ENCODE measurements around the gene ZDHHC17.

The ZDHHC17 gene

DNA sequence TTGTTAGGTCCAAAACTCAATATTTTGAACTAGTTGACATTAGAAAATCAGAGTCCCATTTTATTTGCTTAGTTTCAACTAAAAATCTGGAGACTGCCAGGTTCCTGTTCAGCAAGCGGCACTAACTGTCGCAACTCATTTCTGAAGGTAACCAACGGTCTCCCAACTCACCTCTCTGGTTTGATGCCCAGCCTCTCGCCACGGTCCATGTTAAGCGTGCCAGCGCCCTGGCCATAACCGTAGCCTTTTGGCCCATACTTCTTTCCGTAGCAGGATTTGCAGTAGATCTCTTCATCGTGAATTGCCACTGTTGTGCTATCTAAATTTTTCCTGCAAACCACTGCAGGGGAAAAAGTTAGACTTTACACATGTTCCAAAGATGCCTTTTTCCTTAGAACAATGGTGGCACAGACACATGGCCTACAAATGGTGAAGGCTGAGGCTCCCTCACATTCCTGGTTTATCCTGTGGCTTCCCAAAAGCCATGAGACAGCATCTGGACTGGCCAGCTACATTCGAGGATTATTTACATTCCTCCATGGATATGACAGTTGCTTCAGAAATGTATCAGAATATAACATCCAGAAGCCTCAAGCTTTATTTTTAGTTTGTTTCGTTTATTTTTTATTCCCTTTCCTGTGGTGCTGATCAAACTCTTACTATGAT is 99.2 kb downstream of the ZDHHC17 start:
- H3K4me2 ChIP-seq (ENCODE audit: low read length): no peak overlapping the region
- H4K20me1 ChIP-seq (ENCODE audit: insufficient read depth, low read length): no peaks in the 10 kb centered on the region
- TF ChIP-seq EZH2 (IDR thresholded peaks at IDR 0.05; ENCODE audit: borderline replicate concordance, low read length) (no peak), CTCF (IDR thresholded peaks at IDR 0.05; ENCODE audit: low read length) (no peak)
- no peak overlapping the region for H3K4me3 ChIP-seq (ENCODE audit: low read depth, low read length, poor library complexity, severe bottlenecking)
- H3K79me2 ChIP-seq (ENCODE audit: insufficient read depth, low read length): no peaks in the 10 kb centered on the region
- no peaks in the 10 kb centered on the region for H3F3A ChIP-seq (ENCODE audit: insufficient read depth, low read length)
- H3K9me3 ChIP-seq (ENCODE audit: low read length): no peaks in the 10 kb centered on the region
- H3K36me3 ChIP-seq (ENCODE audit: insufficient read depth, low read length): no peaks in the 10 kb centered on the region
- no peaks in the 10 kb centered on the region for H3K27me3 ChIP-seq (ENCODE audit: insufficient read depth, low read length)
- no peak overlapping the region for H3K27ac ChIP-seq (ENCODE audit: low read depth, low read length, poor library complexity, severe bottlenecking)
- H3K4me1 ChIP-seq (ENCODE audit: insufficient read depth, low read length, severe bottlenecking): peaks cover 28% of the 10 kb centered on the region
- no peak overlapping the region for H3K9ac ChIP-seq (ENCODE audit: low read length)
- H2AFZ ChIP-seq (ENCODE audit: low read length): no peak overlapping the region
- no peaks in the 10 kb centered on the region for H3K9me2 ChIP-seq (ENCODE audit: low read depth, low read length)

DNA sequence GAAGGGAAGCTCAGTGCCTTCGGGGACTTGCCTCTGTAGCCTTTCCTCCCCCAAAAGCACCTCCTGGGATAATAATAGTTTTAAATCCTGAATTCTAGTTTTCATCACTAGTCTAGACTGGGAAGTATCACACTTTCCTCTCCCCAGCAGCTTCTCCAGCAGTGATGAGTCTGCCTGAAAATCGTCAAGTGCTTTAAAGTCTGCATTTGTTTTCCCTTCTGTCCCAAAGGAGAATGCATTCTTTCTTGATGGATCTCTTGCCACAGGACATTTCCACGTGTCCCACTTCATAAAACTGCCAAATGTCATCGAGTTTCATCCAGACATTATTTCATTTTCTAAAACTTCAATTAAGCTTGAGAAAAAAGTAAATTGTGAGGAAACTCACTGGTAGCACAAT is 99.9 kb downstream of the ZDHHC17 start:
- Histone ChIP-seq H3K27ac (ENCODE audit: low read depth, low read length, poor library complexity, severe bottlenecking) (no peak overlapping the region), H4K20me1 (ENCODE audit: insufficient read depth, low read length) (no peaks in the 10 kb centered on the region), H3K9me2 (ENCODE audit: low read depth, low read length) (no peaks in the 10 kb centered on the region), H3F3A (ENCODE audit: insufficient read depth, low read length) (no peaks in the 10 kb centered on the region), H3K9ac (ENCODE audit: low read length) (no peak overlapping the region), H3K9me3 (ENCODE audit: low read length) (no peaks in the 10 kb centered on the region), H3K36me3 (ENCODE audit: insufficient read depth, low read length) (no peaks in the 10 kb centered on the region), H3K4me2 (ENCODE audit: low read length) (no peak overlapping the region), H3K4me1 (ENCODE audit: insufficient read depth, low read length, severe bottlenecking) (peaks cover 28% of the 10 kb centered on the region), H3K79me2 (ENCODE audit: insufficient read depth, low read length) (no peaks in the 10 kb centered on the region), H2AFZ (ENCODE audit: low read length) (no peak overlapping the region), H3K27me3 (ENCODE audit: insufficient read depth, low read length) (no peaks in the 10 kb centered on the region), H3K4me3 (ENCODE audit: low read depth, low read length, poor library complexity, severe bottlenecking) (no peak overlapping the region)
- TF ChIP-seq CTCF (IDR thresholded peaks at IDR 0.05; ENCODE audit: low read length) (no peak), EZH2 (IDR thresholded peaks at IDR 0.05; ENCODE audit: borderline replicate concordance, low read length) (no peak)

DNA sequence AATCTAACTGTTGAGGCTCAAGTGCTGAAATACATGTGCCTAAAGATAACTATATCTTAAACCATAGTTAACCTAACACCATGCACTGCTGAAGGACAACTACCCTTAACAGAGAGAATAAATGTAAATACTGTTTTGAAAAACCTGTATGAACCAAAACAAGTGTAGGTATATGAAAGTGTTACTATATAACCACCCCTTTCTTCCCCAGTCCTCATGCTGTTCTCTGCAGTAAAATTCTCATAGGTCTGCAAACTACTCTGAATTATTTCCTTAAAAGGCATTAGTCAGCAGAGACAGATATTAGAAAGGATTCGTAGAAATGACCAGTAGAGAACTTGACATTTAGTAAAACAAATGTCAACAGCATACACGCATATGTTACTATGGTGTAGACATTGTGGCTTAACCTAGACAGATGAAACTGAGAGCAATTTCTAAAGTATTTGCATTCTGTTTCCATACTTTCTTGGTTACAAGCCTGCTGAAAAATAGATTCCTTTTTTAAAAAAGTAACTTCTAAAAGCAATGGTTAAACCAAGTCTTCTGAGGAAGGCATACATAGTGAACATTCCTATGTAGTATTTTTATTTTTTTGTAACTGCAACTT is 101.0 kb downstream of the ZDHHC17 start:
- H3K27me3 ChIP-seq (ENCODE audit: insufficient read depth, low read length): no peaks in the 10 kb centered on the region
- no peaks in the 10 kb centered on the region for H3K9me3 ChIP-seq (ENCODE audit: low read length)
- H3K4me2 ChIP-seq (ENCODE audit: low read length): no peak overlapping the region
- H3K36me3 ChIP-seq (ENCODE audit: insufficient read depth, low read length): no peaks in the 10 kb centered on the region
- no peak overlapping the region for H2AFZ ChIP-seq (ENCODE audit: low read length)
- no peaks in the 10 kb centered on the region for H3K79me2 ChIP-seq (ENCODE audit: insufficient read depth, low read length)
- no peaks in the 10 kb centered on the region for H3K9me2 ChIP-seq (ENCODE audit: low read depth, low read length)
- no peaks in the 10 kb centered on the region for H4K20me1 ChIP-seq (ENCODE audit: insufficient read depth, low read length)
- no peak overlapping the region for H3K4me3 ChIP-seq (ENCODE audit: low read depth, low read length, poor library complexity, severe bottlenecking)
- H3K9ac ChIP-seq (ENCODE audit: low read length): no peak overlapping the region
- no peak for TF ChIP-seq CTCF (IDR thresholded peaks at IDR 0.05; ENCODE audit: low read length)
- TF ChIP-seq EZH2 (IDR thresholded peaks at IDR 0.05; ENCODE audit: borderline replicate concordance, low read length): no peak
- H3K27ac ChIP-seq (ENCODE audit: low read depth, low read length, poor library complexity, severe bottlenecking): no peak overlapping the region
- peaks cover 28% of the 10 kb centered on the region for H3K4me1 ChIP-seq (ENCODE audit: insufficient read depth, low read length, severe bottlenecking)
- no peaks in the 10 kb centered on the region for H3F3A ChIP-seq (ENCODE audit: insufficient read depth, low read length)
